ENCODE measurements around the gene SMYD4. TPM values are rescaled to one million over a fixed set of nuclear protein-coding genes. Genes with fewer than 3 reads are reported as not detected.

The SMYD4 gene
- total RNA-seq, 1 donor from 2014 or later: 8.4 TPM

- Mint-ChIP-seq H3K4me3 (ENCODE audit: unreplicated experiment) (no peak overlapping the region), H3K36me3 (ENCODE audit: low read depth) (peaks cover 7% of the 10 kb centered on the region), H3K27ac (ENCODE audit: unreplicated experiment) (no peak overlapping the region), H3K4me1 (ENCODE audit: low read depth) (no peaks in the 10 kb centered on the region), H3K9me3 (ENCODE audit: low read depth) (no peaks in the 10 kb centered on the region), H3K27me3 (ENCODE audit: low read depth) (no peaks in the 10 kb centered on the region)
- DNase-seq (ENCODE audit: low spot score): no peak
- TF ChIP-seq CTCF (IDR thresholded peaks at IDR 0.05): no peak
Measured at GRCh38 chr17:1808644-1809043, 21.1 kb downstream of the SMYD4 start.

- H3K4me1 Mint-ChIP-seq (ENCODE audit: low read depth): no peaks in the 10 kb centered on the region
- no peak overlapping the region for H3K27ac Mint-ChIP-seq (ENCODE audit: unreplicated experiment)
- no peaks in the 10 kb centered on the region for H3K9me3 Mint-ChIP-seq (ENCODE audit: low read depth)
- H3K27me3 Mint-ChIP-seq (ENCODE audit: low read depth): no peaks in the 10 kb centered on the region
- TF ChIP-seq CTCF (IDR thresholded peaks at IDR 0.05): no peak
- no peak for DNase-seq (ENCODE audit: low spot score)
- peaks cover 10% of the 10 kb centered on the region for H3K36me3 Mint-ChIP-seq (ENCODE audit: low read depth)
- no peak overlapping the region for H3K4me3 Mint-ChIP-seq (ENCODE audit: unreplicated experiment)
Measured at GRCh38 chr17:1807890-1808289, 21.8 kb downstream of the SMYD4 start.

GRCh38 chr17:1803280-1803679 is 26.4 kb downstream of the SMYD4 start:
- DNase-seq (ENCODE audit: low spot score): peak; percentile 11
- H3K9me3 Mint-ChIP-seq (ENCODE audit: low read depth): no peaks in the 10 kb centered on the region
- H3K27ac Mint-ChIP-seq (ENCODE audit: unreplicated experiment): no peak overlapping the region
- no peaks in the 10 kb centered on the region for H3K27me3 Mint-ChIP-seq (ENCODE audit: low read depth)
- H3K36me3 Mint-ChIP-seq (ENCODE audit: low read depth): peaks cover 15% of the 10 kb centered on the region
- H3K4me3 Mint-ChIP-seq (ENCODE audit: unreplicated experiment): no peak overlapping the region
- TF ChIP-seq CTCF (IDR thresholded peaks at IDR 0.05): no peak
- H3K4me1 Mint-ChIP-seq (ENCODE audit: low read depth): no peaks in the 10 kb centered on the region

GRCh38 chr17:1802429-1802828 is 27.3 kb downstream of the SMYD4 start:
- Mint-ChIP-seq H3K27ac (ENCODE audit: unreplicated experiment) (no peak overlapping the region), H3K27me3 (ENCODE audit: low read depth) (no peaks in the 10 kb centered on the region), H3K4me1 (ENCODE audit: low read depth) (peaks cover 2% of the 10 kb centered on the region), H3K9me3 (ENCODE audit: low read depth) (no peaks in the 10 kb centered on the region), H3K36me3 (ENCODE audit: low read depth) (peaks cover 15% of the 10 kb centered on the region), H3K4me3 (ENCODE audit: unreplicated experiment) (no peak overlapping the region)
- no peak for DNase-seq (ENCODE audit: low spot score)
- no peak for TF ChIP-seq CTCF (IDR thresholded peaks at IDR 0.05)

GRCh38 chr17:1800712-1801111 is 29.0 kb downstream of the SMYD4 start:
- TF ChIP-seq CTCF (IDR thresholded peaks at IDR 0.05): no peak
- Mint-ChIP-seq H3K36me3 (ENCODE audit: low read depth) (peaks cover 15% of the 10 kb centered on the region), H3K27me3 (ENCODE audit: low read depth) (no peaks in the 10 kb centered on the region), H3K9me3 (ENCODE audit: low read depth) (no peaks in the 10 kb centered on the region), H3K27ac (ENCODE audit: unreplicated experiment) (no peak overlapping the region), H3K4me3 (ENCODE audit: unreplicated experiment) (no peak overlapping the region), H3K4me1 (ENCODE audit: low read depth) (peaks cover 10% of the 10 kb centered on the region)
- DNase-seq (ENCODE audit: low spot score): peak; percentile 2

All from chondrocyte (in vitro differentiated cells).